HTR-8/SVneo (cell line): ENCODE data around the gene TBC1D19.
"Not testable (repeated sequence)": the region's sequence is repeated elsewhere in the genome, so short reads cannot be mapped to it uniquely, and the experiment has no call there.

ENCODE experiments used
- DNase-seq: peaks from one replicate; pipeline ENCODE4 v3.0.0; 2011; ENCODE audit warnings: low spot score, mixed read lengths; ENCODE audit not compliant: insufficient read length
- FAIRE-seq: peaks from 2 replicates; lab custom pipeline; 2011; peaks lifted over from hg19 to GRCh38; lab: Jason Lieb, UNC

Gene TBC1D19

DNA sequence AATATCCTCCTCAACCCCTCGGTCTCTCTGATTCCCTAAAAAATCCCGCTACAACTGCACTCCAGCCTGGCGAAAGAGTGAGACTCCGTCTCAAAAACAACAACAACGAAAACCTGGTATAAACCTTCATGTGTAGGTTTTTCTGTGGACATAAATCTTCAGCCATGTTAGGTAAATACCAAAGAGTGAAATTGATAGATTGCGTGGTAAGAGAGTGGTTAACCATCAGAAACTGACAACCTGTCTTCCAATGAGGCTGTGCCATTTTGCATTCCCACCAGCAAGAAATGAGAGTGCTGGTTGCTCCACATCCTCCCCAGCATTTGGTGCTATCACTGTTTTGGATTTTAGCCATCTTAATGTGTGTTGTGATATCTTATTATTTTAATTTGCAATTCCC lies 10.9 kb downstream of the TBC1D19 start:
- no peak for DNase-seq
- no peak for FAIRE-seq

DNA sequence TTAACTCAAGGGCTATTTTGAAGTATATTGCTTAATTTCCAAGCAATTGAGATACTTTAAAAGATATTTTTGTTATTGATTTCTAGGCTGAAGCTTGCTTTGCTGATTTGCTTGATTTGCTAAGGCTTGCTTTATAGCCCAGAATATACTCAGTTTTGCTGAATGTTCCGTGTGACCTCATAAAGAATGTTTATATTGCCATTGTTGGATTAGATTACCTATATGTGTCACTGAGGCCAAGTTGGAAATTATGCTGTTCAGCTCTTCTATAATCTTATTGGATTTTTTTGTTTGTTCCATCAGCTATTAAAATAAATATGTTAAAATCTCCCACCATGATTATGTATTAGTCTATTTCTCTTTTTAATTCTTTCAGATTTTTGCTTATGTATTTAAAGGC lies 13.0 kb downstream of the TBC1D19 start:
- DNase-seq = no peak
- FAIRE-seq = no peak

DNA sequence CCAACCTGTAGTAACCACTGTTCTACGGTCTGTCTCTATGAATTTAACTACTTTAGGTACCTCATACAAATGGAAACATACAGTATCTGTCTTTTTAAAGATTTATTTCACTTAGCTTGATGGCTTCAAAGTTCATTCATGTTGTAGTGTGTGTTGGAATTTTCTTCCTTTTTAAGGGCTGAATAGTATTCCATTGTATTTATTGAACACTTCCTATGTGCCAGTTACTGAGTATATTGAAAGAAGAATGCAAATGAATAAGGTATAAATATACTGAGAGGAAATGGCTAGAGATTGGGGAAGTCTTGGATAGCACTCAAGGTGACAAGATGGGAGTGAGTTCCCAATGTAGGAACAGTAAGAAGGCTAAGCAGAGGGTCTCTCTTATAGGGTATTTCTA lies 17.3 kb downstream of the TBC1D19 start:
- no peak for FAIRE-seq

DNA sequence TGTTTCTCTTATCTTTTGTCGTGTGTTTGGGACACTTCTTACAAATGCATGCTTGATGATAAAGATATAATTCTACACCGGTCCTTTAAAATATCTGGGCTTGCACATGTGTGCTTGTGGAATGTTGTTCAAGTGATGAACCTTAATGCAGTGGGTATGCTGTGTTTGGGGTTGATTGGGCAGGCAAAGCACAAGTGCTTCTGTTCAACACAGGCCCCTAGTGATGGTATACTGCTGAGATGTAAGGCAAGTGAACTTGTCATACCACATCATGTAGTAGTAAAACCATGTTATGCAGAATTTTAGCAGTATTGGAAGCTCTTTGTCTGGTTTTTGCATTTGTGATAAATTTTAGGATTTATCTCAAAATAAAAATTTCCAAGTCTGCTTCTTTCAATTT lies 23.9 kb downstream of the TBC1D19 start:
- no peak for FAIRE-seq
- DNase-seq = no peak

More for the DNA sequence above, 17.3 kb downstream of the TBC1D19 start:
- no peak for DNase-seq

DNA sequence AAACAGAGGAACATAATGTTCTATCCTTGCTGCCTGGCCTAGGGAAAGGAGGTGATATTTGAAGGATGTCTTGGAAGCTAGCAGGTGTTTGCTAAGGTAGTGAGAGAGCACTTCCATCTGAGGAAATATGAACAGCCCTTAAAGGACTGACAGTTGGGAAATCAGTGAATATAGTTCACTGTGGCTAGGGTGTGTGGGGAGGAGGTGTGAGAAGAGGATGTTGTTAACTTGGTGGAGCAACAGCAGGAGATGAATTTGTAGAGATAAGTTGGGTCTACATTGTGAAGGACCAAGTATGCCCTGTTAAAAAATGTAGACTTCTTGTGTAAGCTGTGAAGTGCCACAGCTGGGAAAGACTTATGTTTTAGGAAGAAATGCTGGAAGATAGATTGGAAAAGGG lies 25.5 kb downstream of the TBC1D19 start:
- DNase-seq (no peak), FAIRE-seq (peak; percentile 9)

DNA sequence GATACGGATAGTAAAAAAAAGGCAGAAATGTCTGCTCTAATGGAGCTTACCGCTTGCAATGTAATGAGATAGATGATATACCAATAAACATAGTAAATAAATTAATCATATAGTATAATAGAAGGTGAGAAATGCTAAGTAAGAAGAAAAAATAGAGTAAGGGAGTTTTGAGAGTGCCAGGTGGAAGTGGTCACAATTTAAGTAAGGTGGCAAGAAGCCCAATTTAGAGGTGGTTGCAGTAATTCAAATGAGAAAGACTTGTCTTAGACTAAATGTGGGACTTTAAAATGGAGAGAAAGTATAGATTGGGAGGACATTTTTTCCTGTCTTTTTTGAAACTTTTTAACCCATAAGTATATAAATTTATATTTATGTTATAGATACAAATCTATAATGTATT lies 26.0 kb downstream of the TBC1D19 start:
- DNase-seq (no peak), FAIRE-seq (no peak)

DNA sequence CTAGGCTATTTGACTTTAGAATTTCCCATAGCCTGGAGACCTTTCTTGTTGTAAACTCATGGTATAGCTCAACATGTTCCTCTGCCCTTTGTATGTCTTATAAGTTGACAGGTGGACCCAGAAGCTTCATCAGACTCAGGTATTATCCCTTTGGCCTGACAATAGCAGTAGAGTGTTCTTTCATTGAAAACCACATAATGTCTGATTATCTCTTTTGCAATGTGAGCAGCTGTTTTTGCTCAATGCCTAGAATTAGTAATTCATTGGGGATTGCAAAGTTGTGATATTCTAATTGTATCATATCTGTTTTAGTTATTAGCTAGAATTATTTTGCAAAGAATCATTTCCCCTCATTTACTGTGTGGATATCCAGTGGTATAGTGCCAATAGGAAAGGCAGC lies 27.5 kb downstream of the TBC1D19 start:
- no peak for FAIRE-seq

DNA sequence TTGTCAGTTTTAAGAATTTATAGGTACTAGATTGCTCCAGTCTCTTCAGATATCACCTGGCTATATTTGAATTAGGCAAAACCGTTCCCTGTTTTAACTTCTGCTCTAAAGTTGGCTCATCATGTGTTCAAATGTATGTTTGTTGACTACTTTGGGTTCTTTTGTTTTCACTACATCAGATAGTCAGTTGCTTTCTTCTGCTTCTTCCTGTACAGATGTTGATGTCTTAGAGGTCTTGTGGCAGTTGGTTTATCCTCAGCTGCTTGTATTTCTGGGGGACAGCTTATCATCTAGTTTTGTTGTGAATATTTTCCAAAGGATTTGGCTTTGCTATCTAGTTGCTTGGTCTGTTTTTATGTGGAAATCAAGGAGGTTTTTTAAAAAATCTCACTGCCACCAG lies 28.0 kb downstream of the TBC1D19 start:
- no peak for DNase-seq
- no peak for FAIRE-seq

More for the DNA sequence above, 27.5 kb downstream of the TBC1D19 start:
- DNase-seq = no peak

DNA sequence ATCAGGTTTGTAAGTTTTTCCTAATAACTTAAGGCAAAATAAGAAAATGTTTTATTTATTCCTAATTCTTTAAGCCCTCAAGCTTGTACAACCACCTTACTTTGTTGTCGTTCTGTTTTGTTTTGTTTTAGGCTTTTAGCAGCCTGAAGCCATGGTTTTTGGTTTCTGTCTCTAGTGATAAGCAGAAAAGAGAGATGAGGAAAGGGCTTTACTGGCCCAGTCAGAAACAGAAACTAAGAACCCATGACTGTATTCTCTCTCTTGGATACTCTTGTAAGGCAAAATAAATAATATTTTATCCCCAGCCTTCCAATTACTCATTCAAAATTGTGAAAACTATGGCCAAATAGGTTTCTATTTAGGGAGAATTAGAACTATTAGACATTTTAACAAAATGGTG lies 29.4 kb downstream of the TBC1D19 start:
- no peak for FAIRE-seq
- DNase-seq = no peak

DNA sequence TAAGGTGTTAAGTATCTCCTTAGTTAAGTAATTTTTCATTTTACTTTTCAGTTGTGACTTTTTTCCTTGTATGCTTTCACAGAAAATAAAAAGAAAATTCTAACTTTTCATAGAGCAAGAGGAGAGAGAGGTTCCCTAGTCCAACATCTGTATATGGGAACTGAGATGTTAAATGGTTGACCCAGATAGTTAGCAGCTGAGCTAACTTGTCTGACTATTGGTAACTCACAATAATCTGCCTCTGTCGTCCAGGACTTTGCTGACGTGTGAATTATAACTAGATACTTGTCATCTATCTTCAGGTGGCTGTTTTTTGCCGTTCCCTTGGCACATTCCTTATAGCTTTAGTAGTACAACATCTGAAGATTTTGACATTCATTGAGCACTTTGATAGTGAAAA lies 29.9 kb downstream of the TBC1D19 start:
- FAIRE-seq (no peak), DNase-seq (no peak)

DNA sequence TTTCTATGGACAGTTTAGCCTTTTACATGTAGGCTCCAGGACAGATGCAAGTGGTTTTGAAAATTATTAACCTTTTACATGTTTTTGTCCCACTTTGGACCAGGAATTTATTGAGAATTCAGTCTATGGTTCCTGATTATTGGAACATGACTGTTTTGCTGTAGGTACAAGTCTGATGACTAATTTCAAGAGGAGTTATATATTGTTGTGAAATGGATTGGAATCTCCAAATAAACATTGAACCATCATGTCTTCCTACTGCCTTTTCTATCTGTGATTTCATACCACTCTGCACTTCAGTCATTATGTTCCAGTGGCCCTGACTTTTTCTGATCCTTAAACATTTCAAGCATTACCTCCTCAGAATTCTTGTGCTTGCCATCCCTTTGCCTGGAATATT lies 35.9 kb downstream of the TBC1D19 start:
- FAIRE-seq = no peak
- no peak for DNase-seq

DNA sequence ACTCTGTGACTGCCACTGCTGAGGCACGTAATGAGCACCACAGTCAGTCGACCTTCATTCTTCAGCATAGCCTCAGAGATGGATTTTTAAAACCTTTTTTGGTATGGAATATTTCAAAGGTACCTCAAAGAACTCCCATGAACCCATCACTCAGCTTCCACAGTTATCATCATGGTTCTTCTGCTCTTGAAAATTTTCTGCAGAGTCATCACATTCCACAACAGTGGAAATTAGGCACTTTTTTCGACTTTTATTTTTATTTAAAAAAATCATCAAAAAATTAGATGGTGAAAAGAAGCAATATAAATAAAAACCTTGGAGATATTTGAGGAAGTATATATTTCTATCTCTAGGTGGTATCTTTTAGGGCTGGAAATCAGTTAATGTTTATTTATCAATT lies 37.5 kb downstream of the TBC1D19 start:
- FAIRE-seq = no peak
- no peak for DNase-seq

DNA sequence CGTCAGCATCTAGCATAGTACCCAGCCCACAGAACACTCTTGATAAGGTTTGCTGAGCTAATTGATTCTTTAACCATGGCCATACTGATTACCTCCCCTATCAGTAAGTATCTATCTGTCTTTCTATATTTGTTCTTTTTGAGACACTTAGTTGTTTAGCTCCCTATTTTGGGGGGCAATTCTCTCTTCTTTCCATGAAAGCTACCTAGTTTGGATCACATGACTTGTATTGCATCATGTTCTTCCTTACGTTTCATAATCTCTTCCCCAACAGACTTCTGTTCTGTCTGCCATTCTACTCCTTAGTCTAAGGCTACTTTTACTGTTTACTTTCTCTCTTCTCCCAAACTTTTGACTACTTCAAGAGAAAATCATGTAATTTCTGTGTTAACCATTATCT lies 39.0 kb downstream of the TBC1D19 start:
- DNase-seq = no peak

DNA sequence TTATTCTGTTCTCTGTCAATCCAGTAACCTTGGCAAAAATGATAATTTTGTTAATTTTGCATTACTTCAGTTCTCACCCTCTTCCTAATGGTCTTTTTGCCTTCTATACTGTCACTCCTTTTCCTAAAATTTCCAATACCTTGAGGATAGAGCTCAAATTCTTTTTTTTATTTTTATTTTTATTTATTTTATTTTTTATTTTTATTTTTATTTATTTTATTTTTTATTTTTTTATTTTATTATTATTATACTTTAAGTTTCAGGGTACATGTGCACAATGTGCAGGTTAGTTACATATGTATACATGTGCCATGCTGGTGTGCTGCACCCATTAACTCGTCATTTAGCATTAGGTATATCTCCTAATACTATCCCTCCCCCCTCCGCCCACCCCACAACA lies 42.8 kb downstream of the TBC1D19 start:
- not testable (repeated sequence) for FAIRE-seq, DNase-seq

More for the DNA sequence above, 39.0 kb downstream of the TBC1D19 start:
- FAIRE-seq = no peak

DNA sequence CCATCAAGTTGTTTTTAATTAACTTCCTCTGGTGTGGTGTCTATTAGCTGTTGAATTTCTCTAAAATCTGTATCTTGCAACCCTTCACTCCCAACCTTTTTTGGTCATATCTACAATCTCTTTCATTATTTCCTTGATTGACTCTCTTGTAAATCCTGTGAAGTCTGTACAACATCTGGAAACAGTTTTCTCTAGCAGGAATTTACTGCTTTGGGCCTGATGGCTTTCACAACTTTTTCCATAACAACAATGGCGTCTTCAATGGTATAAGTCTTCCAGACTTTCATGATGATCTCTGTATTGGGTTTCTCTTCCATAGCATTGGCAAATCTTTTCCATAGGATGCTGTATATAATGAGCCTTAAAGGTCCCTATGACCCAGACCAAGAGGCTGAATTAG lies 49.0 kb downstream of the TBC1D19 start:
- no peak for FAIRE-seq
- no peak for DNase-seq

DNA sequence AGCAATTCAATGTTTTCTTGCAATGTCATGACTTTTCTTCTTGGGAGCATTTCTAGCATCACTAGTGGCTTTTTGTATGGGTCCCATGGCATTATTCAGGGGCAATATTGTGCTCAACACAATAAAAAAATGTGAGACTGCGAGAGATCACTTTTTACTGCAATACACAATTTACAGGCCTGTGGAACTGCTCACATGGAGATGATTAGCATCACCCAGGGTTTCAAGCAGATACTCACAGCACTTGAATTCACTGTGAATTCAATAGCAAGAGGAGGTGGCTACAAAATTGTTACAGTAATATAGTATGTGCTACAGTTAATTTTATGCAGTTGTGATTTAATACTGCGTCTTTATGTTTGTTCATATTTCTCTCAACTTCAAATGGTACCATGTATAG lies 50.4 kb downstream of the TBC1D19 start:
- FAIRE-seq (no peak), DNase-seq (no peak)

DNA sequence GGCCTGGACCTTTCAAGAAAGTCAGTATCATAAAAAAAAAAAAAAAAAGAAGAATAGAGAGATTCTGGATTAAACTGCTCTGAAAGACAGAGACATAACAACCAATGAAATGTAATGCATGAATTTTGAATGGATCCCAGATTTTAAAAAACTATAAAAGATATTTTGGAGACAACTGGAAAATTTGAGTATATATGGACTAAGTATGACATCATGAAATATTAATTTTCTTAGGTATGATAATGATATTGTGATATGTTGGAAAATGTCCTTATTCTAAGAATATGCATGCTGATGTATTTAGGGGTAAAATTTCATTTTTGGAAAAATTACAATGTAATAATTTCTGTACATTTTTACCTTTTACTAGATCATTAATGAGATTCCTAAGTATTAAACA lies 52.6 kb downstream of the TBC1D19 start:
- no peak for FAIRE-seq
- no peak for DNase-seq

DNA sequence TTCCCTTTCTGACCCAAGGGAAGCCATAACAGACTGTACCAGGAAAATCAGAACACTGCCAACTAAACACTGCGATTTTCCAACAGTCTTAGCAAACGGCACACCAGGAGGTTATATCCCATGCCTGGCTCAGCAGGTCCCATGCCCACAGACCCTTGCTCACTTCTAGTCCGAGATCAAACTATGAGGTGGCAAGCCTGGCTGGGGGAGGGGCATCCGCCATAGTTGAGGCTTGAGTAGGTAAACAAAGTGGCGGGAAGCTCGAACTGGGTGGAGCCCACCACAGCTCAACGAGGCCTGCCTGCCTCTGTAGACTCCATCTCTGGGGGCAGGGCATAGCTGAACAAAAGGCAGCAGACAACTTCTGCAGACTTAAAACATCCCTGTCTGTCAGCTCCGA lies 56.8 kb downstream of the TBC1D19 start:
- peak; percentile 44 for FAIRE-seq
- not testable (repeated sequence) for DNase-seq

DNA sequence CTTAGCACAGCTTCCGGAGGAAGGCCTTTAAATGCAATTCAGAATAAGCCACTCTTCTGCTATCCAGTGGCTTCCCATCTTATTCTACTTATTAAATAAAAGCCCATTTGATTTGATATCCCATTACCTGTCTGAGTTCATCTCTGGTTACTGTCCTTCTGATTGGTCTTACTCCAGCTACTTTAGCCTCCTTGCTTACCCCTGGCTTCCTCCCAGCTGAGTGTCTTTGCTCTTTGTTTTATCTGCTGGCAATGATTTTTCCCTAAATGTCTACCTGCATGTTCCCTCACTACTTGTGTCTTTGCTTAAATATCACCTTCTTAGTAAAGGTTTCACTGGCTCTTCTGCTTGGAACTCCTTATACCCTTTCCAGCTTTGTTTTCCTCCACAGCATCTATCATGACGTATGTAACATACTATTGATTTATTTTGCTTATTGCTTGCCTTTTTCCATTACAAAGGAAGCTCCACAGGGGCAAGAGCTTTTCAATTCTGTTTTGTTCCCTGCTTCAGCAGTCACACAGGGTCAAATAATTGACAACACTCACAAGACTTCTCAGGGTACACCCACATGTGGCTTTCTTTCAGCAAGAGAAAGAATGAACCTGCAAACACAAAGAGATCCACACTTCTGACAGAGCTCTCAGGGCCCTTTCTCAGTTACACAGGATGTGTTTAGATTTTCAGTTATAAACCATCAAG lies 63.8 kb downstream of the TBC1D19 start:
- DNase-seq = no peak
- FAIRE-seq = no peak

DNA sequence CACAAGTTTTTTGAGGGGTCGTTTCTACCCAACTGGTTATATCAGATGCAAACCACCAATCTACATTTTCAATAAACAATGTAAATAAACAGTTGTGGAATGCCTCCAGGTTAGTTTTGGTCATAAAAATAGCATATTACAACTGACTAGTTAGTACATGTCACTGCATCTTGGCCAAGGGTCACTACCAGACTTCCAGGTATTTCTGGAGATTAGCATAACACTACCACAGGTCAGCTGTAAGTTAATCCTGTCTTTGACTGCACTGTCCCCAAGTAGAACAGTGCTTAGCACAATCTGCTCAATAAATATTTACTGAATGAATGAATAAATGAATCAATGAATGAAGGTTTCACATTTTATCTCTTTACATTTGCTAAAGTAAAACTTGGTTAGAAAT lies 64.4 kb downstream of the TBC1D19 start:
- DNase-seq (no peak), FAIRE-seq (no peak)

DNA sequence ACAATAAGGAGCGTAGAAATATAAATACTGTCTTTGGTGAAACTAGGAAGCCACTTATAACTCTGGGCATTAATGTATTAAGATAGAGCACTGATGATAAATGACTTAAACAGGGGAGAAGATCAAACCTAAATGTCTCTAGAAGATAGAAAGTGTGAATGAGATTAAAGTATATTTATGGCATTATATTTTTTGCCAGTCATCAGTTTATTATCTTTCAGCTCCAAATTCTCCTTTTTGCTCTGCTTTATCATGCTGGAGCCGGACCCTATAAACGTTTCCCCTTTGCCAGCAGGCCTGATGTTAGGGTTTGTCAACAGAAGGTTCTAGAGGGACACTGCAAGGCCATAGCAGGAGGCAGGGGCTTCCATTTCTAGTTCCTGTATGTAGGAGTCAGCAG lies 76.4 kb downstream of the TBC1D19 start:
- FAIRE-seq (no peak), DNase-seq (no peak)

DNA sequence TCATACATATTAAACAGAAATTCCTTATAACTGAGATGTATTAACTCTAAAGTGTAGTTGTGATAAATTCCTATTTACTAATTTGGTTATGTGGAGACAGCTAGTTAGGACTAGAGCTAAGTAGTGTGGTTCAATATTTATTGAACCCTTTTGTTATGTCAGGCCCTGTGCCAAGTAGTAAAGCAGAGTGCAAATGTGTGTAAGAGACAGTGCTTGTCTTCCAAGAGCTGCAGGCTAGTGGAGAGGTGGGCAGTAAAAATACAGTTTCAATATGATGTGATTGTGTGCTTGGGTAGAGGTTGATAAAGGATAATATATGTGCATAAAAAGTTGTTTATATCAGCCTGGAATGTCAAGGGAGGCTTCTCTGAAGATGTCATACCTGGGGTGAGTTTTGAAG lies 80.0 kb downstream of the TBC1D19 start:
- FAIRE-seq = no peak

More for the DNA sequence above, 80.0 kb downstream of the TBC1D19 start:
- no peak for DNase-seq
